HG02885 (cell line): Measurements from ENCODE around the gene ACTR3.
"Not testable (repeated sequence)": the region's sequence is repeated elsewhere in the genome, so short reads cannot be mapped to it uniquely, and the experiment has no call there.

Experiments
- ATAC-seq: cut with Tn5 transposase; IDR thresholded peaks from one replicate; pipeline ENCODE4 v1.9.1; 2021; ENCODE audit warnings: mild to moderate bottlenecking; ENCODE audit not compliant: unreplicated experiment, poor library complexity

Gene ACTR3

DNA sequence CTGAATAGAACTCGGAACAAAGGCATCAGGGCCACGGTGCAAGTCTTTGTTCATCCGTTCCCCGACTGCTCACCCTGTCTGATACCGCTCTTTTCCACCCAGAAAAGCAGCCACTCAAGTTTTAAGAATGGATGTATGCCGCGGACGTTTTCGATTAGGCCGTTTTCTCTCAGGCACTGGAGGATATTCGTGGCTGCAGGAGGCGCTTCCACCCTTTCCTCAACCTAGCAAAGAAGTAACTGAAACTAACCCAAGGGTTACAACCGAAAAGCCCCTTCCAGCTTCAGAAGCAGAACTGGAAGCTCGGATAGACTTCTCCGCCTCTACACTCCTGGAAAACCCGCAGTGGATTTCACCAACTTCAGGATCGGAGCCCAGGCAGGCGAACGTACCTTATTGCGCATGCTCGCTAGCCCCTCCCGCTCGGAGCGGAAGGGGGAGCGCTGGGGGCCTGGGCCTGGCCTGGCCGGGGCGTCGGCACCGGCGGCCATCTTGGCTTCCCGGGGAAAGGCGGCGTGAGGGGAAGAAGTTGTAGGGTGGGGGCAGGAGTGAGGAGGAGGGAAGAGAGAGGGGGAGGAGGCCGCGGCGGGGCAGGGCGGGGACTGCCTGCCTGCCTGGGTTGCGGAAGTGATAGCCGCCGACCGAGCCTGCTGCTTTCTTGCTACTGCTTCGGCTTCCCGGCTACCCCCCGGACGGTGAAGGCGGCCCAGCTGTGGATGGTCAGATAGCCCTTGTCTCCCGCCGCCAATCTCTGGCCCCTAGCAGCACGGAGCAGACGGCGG, at the start of gene ACTR3:
Gene ACTR3, plus strand, starts transcription at position 619 of the 782 bp plus-strand sequence. CDS start 191 bp downstream, outside the sequence.
- peak; percentile 57 for ATAC-seq

DNA sequence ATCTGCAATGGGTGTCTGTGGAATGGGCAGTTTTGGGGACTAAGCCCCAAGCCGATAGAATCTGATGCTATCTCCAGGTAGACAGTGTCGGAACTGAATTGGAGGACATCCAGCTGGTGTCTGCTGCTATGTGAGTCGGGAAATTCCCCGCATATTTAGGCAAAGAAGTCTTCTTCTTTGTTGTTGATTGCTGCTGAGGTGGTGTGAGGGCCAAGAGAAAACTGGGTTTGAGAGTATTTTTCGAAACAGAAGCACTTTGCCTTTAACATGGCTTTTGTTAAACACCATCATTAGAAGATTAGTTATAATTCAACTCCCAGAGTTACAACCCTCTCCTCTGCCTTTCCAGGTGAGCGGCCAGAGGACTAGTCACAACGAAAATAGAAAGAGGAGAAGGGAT, 49.4 kb upstream of the ACTR3 start:
- no peak for ATAC-seq

DNA sequence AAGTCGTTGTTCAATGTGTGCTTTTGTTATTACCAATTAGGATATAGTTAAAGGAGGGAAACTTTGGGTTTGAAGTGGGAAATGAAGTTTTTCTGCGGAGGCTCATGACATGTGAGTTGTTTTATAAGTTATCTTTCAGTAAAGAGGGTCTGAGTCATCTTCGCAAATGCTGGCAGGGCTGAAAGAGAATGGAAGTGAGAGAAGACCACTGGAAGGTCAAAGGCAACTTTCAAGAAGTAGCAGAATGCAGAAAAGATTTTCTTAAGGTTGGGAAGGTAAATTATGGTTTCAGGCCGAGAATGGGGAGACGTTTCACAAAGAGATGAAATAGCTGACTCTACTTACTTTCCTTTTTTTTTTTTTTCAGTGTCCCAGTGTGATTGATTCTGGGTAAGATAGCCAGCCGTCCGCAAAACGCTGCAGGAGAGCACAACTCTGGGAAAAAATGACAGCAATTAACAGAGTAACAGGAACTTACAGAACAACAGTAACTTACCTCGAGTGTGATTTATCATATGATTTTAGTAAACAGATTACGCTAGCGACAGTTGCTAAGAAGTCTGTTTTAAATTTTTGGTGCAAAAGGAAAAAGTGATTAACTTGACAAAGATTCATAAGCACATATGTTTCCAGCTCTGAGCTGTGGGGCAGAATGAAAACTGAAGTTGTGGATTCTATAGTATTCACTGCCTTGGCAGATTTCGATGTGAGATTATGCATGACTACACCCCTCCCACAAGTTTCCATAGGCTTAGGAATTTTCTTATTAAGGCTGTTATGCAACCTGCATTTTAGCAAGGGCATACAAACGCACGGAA, 46.8 kb upstream of the ACTR3 start:
- ATAC-seq: no peak

DNA sequence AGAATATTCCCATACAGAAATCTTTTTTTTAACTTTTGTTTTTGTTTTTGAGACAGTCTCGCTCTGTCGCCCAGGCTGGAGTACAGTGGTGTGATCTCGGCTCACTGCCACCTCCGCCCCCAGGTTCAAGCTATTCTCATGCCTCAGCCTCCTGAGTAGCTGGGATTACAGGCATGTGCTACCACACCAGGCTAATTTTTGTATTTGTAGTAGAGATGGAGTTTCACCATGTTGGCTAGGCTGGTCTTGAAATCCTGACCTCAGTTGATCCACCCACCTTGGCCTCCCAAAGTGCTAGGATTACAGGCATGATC, 46.2 kb upstream of the ACTR3 start:
- not testable (repeated sequence) for ATAC-seq

DNA sequence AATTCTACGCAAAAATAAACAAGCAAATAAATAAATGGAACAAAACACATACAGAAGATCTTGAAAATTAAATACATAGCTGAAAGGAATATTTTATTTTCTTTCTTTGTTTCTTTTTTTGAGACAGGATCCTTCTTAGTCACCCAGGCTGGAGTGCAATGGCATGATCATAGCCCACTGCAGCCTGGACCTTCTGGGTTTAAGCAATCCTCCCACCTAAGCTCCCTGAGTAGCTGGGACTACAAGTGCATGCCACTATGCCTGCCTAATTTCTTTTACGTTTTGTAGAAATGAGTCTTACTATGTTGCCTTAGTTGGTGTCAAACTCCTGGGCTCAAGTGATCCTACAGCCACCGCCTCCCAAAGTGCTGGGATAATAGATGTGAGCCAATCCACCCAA, 44.6 kb upstream of the ACTR3 start:
- no peak for ATAC-seq

DNA sequence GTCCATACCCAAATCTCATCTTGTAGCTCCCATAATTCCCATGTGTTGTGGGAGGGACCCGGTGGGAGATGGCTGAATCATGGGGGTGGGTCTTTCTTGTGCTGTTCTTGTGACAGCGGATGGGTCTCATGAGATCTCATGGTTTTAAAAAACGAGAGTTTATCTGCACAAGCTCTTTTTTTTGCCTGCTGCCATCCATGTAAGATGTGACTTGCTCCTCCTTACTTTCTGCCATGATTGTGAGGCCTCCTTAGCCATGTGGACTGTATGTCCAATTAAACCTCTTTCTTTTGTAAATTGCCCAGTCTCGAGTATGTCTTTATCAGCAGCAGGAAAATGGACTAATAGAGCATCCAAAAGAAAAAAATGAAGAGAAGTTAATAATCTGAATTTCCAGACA, 44.1 kb upstream of the ACTR3 start:
- ATAC-seq: not testable (repeated sequence)

DNA sequence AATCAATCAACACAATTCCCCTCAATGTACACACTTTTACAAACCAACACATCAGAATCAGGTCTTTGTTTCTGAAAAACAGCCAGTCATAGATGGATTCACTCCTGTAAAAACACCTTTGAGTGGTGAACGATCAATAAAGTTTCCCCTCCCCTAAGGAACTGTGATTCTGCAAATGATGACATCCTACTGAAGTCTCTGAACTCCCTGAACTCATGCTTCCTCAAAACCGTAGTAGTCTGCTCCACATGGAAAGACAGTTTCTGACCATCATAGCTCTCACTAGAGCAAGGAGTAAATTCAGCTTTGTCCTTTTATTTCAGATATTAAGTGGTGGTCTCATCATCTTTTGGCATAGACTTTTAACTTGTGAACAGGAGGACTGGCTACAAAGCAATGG, 43.5 kb upstream of the ACTR3 start:
- ATAC-seq: no peak

DNA sequence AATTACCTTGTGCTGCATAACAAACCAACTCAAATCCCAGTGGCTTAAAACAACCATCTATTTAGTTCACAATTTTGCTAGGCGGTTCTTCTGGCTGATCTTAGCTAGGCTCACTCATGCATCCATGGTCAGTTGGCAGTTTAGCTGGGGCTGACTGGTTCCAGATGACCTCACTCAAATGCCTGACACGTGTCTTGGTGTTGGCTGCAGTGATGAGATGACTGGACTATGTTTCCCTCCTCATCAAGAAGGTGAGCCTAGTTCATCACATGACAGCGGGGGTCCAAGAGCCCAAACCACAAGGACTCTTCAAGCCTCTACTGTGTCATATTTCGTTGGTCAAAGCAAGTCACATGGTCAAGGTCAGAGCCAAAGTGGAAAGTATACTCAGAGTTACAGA, 42.7 kb upstream of the ACTR3 start:
- peak; percentile 69 for ATAC-seq

DNA sequence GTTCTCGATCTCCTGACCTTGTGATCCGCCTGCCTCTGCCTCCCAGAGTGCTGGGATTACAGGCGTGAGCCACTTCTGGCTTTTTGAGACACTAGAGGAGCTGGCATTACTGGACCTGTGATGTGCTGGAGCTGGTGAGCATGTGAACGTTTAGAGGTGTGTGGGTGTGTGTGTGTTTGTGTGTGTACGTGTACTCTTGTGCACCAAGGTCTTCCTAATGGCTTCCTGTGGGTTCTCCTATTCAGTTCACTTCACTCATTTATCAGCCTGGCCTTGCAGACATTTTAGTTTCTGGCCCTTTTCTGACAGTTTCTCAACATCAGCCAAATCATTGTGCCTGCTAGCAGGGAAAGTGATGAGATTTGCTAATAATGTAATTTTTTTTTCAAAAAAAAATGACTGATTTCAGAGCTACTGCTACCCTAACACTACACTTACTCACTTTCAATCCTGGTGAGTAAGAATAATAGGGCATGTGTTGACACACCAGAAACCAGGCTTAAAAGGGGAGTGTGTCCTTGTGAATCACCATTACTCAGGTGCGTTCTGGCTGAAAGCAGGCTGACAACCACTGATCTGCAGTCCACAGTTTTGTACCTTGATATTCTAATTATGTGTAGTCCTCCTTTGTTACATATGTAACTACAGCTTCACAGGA, 41.0 kb upstream of the ACTR3 start:
- ATAC-seq: peak; percentile 69

DNA sequence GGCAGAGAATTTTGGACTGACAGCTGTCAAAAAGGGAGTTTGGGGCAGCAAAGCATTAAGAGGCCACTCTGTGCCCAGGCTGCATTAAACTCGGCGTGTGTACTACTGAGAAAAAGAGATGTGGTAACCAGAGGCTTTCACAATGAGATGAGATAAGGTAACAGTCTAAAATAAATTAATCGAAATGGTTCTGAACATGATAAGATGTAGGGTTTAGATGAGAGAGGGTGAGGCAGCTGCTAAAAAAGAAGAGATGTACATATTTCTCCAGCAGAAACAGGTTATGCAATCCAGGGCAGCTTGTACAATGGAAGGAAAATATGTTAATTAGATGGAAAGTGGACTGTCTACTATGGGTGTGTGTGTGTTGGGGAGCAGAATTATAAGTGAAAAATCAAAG, 39.2 kb upstream of the ACTR3 start:
- no peak for ATAC-seq

DNA sequence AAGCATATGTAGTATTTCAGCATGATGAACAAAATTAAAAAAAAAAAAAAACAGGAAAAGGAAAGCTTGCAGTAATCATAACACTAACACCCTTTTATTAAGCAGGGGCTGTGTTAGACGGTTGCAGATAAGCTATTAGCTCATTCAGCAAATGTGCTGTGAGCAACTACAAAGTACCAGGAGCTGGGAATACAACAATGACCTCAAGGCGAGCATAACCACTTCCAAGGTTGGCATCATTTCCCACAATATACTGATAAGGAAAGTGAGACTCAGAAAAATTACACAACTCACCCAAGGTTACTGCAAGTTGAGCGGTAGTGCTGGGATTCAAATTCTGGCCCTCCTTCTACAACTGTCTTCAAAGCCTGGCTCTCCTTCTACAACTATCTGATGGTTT, 38.2 kb upstream of the ACTR3 start:
- ATAC-seq: no peak

DNA sequence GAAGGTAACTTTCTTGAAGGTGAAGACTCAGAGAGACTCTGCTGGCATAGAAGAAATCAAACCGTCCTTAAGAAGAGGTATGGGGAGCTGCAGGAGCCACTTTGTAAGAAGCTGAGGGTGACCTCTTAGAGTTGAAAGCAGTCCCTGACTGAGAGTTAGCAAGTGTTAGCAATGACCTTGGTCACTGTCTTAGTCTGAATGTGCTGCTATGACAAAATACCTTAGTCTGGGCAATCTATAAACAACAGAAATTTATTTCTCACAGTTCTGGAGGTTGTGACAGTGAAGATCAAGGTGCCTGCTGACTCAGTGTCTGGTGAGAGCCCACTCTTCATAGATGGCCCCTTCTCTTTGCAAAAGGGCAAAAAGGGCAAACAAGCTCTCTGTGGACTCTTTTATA, 35.7 kb upstream of the ACTR3 start:
- no peak for ATAC-seq

DNA sequence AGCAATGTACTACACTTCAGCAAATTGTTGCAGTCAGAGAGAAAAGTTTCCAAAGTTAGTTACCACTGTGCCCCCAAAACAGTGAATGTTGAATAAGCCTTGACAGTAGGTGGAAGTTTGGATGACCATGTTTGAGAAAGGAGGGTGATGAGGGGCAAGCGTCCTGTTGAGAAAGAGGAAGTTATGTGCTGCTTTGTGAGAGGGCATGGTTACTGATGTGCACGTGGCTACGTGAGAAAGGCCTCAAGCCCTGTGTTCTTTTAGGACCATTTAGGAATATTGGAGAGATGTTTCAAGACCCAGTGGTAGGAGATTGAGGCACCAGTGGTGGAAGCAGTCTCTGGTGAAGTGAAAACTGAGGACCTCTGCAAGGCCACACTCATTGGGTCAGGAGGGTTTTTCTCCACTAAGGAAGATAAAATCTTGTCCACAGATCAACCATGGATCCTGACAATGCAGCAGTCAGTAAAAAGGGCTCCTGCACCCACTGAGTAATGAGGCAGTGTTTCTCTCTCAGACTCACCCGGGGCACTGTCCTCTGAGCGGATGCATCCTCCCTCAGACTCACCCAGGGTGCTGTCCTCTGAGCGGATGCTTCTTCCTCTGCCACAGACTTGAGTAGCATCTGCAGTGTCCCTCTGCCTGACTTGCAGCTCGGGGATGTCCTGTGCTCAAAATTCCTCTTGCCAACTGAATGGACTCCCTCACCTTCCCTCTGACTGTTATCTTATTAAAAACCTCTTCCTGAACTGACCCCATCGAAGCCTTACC, 34.7 kb upstream of the ACTR3 start:
- ATAC-seq: peak; percentile 47

DNA sequence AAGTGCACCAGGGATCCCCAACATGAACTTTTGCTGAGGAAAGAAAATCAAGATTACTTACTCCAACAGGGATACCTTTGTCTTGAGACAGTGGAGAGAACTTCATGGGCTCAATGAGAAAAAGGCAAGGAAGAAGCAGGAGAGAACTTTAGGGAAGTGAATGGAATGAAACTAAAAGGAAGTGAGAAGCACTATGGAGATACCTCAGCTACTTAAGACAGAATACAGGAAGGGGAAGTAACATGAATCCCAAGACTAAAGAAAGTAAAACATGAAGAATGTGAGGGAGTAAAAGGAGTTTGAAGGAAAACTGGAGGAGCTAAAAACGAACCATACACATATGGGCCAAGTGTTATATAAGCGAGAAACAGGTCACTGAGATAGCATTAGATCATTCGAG, 32.4 kb upstream of the ACTR3 start:
- ATAC-seq: no peak

DNA sequence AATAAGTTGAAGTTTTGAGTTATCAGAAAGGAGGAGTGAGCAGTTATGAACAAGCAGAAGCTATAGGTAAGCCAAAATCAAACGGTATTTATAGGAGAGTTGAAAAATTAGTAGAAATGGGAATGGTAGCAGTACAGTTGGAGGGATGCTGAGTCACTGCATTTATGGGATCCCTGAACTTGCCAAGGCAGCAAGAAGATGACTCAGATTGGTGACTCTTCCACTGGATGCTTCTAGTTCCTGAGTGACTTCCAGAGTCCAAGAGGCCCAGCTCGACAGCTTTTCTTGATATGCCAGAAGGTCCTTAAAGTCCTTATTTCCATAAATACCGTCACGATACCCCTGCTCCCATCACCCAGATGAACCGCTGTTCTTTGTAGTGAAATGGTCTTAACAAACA, 31.1 kb upstream of the ACTR3 start:
- no peak for ATAC-seq

DNA sequence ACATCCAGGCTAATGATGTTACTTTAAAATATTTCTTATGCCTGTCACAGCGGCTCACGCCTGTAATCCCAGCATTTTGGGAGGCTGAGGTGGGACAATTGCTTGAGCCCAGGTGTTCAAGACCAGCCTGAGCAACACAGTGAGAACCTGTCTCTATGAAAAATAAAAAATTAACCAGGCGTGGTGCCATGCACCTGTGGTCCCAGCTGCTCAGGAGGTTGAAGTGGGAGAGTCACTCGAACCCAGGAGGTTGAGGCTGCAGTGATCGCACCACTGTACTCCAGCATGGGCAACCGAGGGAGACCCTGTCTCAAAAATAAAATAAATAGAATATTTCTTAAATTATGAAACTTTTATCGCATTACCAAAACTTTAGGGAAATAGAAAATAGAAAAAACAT, 28.1 kb upstream of the ACTR3 start:
- ATAC-seq: no peak

DNA sequence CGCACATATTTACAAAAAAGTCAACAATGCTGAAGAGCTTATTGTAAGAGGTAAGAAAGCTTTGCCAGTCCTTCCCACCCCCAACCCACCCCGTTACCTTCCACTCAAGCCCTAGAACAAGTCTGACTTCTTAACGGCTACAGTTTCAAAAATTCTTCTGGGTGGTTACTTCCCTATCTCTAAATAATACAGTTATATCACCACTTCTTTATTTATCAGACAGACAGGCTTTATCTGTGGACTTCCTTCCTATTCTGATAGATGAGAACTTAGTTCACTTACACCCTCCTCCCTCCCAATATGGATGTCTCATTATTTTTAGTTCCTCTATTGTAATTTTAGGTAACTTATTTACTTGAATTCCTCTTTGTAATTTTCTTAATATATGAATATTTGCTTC, 26.7 kb upstream of the ACTR3 start:
- no peak for ATAC-seq

DNA sequence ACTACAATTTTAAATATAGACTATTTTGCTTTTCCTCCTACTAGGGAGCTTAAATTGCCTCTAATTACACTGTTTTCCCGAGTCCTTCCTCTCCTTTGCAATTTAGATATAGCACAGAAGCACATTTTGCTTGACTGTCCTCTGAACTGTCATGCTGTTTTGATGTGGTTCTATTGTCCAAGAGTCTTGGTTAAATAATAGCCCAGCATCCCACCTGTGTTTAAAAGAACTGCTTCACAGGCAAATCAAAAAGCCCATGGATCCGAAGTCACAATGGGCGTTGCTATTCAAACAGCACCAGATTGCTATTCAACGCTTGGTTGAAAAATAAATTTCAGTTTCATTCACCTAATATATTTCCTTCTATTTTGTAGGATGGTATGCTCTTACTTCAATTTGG, 22.3 kb upstream of the ACTR3 start:
- no peak for ATAC-seq

DNA sequence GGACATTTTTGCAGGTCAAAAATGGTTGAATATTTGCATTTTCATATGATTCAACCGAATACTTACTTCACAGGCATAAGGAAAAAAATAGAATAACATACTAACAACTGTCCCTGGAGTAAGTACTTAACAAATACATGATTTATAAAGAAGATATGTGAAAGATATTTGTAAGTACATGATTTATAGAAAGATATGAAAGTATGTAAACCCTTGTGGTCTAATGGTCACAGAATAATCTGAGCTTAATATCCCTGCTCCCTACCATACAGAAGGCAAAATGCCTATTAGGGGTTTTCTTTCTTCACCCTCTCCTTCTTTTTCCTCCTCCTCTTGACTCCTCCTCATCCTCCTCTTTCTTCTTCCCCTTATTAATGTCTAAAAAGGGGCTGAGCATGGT, 20.6 kb upstream of the ACTR3 start:
- ATAC-seq: no peak

DNA sequence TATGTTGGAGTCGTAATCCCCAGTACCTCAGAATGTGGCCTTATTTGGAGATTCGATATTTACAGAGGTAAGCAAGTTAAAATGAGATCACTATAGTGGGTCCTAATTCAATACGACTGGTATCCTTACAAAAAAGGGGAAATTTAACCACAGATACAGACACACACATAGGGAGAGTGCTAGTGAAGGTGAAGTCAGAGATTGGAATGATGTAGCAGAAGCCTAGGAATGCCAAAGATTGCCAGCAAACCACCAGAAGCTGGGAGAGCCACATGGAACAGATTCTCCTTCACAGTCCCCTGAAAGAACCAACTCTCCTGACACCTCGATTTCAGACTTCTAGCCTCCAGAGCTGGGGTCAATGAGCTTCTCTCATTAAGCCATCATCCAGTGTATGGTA, 17.7 kb upstream of the ACTR3 start:
- no peak for ATAC-seq

DNA sequence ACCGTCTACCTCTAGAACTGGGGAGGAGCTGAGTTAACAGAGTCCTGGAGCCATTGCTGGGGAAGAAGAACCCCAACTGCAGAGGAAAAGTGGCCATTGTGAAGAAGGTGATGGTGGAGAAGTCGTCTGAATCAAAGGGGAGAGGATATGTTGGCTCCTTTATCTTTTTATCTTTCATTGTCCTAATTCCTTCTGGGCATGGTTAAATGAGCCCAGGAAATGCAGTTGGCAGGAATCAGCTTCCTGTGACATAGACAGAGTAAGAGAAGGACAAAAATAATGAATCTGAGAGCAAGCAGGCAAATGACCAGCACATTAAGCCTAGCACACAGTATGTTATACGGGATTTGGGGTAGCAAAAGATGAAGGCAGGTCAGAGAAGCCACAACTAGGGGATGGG, 16.0 kb upstream of the ACTR3 start:
- ATAC-seq: no peak
